HG03025 (cell line): ENCODE data around the gene HGFAC.
"Not testable (repeated sequence)": the region's sequence is repeated elsewhere in the genome, so short reads cannot be mapped to it uniquely, and the experiment has no call there.

ENCODE experiments used
- ATAC-seq: cut with Tn5 transposase; IDR thresholded peaks from one replicate; pipeline ENCODE4 v1.9.1; 2021; ENCODE audit warnings: mild to moderate bottlenecking, moderate library complexity; ENCODE audit not compliant: unreplicated experiment, low FRiP score

Gene HGFAC

DNA sequence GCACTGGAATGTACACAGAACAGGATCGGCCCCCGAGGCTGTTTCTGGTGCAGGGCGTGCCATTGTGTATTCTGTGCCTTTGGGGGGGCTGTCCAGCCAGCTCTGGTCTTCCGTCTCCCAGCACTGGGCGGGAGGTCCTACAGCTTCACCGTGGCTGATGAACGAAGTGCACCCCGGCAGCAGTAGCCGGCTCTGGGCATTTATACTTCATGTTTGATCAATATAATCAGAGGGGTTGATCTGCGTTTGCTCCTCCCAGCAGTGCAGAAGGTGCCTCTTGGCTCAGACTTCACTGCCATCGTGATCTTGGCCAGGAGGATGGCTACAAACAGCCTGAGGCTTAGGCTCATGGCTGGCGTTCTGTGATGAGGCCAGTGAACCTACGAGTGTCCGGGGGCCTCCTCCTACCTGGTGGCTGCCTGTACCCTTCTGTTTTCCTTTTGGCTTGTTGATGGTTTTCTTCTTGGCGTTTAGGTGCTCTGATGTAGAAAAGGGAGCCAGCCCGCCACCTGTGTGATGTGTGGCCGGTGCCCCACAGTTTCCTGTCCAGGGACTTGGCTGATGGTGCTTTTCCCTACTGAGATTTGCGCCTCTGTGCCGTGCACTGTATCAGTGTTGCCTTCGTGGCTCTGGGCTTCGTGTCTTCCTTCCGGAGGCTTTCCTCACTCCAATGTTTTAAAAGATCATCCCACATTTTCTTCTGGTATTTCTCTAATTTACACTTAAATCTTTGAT is 31.2 kb upstream of the HGFAC start:
- ATAC-seq = no peak

DNA sequence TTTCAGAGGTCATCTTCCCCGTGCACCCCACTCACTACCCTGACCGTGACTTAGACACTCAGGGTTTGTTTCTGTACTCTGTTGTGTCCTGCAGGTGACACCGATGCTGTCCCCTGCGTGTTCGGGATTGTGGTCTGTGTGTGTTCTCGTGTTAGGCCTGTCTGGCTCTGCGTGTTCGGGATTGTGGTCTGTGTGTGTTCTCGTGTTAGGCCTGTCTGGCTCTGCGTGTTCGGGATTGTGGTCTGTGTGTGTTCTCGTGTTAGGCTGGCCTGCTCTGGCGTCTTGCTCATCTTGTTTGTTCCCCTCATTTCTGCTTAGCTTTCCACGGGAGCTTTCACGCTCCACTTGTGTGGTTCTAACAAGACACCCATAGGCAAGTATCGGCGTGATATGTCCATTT is 30.6 kb upstream of the HGFAC start:
- ATAC-seq = not testable (repeated sequence)

DNA sequence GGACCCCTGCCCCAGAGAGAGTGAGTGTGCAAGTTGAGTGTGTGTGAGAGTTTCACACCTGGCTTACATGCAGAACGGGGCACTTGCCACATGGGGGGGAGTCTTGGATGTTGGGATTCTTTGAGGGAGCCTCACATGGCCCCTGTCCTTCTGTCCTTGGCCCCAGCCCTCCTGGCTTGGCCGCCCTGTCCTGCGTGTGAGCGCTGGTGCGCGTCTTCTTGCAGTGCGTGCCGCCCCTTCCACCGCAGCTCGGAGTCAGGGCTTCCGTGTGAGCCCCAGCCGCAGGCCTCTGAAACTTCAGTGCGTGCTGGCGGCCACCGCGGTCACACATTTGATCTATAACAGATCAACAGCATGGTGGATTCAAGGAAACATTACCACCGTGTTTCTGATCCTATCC is 30.1 kb upstream of the HGFAC start:
- ATAC-seq = no peak

DNA sequence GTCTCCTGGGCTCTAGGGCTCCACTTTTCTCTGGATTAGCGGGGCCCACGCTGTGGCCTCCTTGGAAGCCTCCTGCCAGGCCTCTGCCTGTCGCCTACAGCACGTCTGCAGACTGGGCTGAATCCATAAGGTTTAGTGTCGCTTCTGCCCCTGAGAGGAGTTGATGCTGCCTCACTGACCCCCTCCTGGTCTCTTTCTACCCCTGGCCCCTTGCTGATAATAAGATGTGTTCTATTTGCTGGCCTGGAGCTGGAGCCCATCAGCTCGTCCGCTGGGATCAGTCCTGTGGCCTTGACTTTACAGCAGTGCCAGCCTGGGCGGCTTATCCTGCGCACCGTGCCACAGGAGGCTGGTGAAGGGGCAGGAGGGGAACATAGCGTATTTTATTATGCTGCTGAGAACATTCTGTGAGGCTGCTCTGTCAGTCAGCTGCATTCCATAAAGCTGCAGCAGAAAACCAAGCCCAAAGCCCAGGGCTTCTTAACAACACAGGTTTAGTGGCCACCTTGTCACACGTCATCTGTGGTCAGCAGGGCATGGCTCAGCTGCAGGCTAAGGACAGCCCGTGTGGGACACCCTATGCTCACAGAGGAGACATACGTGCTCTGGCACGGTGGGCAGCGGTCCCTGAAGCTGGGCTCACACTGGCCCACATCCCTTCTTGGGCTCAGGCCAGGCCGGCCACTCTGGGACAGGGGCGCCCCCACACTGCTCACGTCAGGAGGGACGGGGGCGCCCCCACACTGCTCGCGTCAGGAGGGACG is 29.3 kb upstream of the HGFAC start:
- no peak for ATAC-seq

DNA sequence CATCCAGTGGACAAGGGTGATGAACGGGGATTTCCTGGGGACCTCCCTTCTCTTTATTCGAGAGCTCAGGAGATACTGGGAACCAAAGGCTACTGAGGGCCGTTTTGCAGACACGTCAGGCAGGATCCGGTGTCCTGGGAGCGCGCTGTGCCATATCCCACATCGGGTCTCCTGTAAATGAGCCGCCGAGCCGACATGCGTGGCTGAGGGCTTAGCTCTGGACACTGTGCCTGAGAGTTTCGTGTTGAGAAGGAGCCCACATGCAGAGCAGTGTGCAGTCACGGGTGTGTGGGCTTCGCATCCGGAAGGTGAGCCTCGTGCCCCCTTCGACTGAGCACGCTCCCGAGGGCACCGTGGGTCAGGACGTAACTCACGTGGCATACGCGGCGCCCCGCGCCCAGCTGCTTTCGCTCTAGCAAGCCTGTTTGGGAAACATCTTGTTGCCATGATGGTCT is 28.5 kb upstream of the HGFAC start:
- ATAC-seq = no peak

DNA sequence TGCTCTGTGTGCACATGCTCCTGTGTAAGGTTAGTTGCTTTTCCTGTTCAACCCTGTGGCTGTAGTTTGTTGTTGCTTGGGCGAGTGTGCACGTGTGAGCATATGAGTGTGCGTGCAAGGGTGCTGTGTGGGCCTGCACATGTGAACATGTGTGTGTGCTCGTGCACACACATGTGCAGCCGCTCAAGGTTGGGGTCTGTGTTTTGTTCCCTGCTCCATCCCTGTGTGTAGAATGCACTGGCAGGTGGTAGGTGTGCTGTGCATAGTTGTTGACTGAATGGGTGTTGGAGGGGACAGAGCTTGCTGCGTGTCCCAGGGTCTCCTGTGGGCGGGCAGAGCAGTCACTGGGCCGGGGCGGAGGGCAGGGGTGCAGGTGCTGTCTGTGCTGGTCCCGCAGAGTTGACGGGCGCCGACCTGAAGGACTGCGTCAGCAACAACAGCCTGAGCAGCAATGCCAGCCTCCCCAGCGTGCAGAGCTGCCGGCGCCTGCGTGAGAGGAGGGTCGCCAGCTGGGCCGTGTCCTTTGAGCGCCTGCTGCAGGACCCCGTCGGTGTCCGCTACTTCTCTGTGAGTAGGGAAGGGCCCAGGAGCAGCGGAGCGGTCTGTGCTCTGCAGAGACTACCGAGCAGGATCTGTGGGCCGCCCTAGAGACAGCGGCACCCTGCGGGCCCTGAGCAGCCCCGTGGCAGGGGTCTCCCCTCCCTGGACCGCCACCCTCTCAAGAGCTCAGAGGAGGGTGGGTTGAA is 27.9 kb upstream of the HGFAC start:
- ATAC-seq = no peak

DNA sequence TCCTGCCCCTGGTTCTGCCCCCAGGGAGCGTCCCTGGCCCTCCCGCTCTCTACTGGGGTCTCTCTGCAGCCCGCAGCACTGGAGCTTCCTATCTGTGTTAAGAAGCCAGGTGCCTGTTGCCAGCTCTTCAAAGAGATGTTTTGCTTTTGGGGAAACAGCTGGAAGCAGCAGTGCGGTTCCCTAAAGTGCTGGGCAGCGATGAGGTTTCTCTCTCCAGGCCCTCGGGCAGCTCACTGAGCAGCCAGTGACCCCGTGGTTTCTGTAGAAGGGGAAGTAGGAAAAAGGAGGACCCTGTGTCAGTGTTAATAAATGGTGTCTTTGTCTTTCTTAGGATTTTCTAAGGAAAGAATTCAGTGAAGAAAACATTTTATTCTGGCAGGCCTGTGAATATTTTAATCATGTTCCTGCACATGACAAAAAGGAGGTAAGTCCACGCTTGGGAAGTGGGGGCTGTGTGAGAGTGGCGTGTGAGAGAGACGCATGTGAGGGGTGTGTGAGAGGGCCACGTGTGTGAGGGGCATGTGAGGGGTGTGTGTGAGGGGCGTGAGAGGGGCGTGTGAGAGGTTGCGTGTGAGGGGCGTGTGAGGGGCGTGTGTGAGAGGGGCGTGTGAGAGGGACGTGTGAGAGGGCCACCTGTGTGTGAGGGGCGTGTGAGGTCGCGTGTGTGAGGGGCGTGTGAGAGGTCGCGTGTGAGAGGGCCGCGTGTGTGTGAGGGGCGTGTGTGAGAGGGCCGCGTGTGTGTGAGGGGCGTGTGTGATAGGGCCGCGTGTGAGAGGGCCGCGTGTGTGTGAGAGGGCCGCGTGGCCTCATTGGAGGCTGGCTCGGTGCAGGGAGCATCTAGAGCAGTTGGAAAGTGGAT is 27.1 kb upstream of the HGFAC start:
- no peak for ATAC-seq

DNA sequence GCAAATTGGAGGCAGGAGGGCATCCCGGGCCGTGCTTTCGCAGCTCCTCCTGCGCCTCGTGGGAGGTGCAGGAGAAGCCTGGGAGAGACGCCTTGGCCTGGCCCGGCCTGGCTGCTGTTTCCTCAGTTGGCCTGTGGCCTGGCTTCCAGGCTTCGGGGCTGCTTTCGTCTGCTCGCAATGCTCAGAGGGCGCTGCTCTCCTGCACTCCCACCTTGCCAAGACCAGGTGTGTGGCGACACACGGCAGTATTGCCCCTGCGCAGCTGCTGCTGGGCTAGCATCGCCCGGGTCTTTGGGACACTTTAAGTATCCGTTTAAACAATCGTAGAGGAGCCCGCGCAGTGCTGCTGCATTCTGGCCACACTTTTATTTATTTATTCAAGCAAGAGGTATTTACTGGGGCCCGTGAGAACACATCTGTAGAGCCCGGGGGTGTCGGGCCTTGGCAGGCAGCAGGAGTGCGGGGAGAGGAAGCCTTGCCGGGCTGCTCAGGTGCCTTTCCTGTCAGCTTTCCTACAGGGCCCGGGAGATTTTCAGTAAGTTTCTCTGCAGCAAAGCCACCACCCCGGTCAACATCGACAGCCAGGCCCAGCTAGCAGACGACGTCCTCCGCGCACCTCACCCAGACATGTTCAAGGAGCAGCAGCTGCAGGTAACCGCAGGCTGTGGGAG is 26.2 kb upstream of the HGFAC start:
- no peak for ATAC-seq

DNA sequence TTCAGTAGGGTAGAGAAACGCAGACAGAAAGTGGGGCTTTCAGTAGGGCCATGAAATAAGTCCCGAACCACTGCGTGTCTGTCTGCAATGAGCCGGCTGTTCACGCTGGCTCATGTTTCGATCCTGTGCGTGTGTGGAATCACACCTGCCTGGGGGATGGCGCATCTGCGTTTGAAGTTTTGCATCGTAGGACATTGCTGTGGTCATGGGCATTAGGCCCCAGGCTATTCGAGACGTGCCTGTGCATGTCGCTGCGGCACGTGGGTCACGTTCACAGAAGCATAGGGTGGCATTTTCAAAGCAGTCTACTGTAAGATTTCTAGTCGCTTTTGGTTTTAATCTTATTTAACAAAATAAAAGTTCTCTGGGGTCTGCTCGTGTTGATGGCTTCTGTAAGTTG is 25.5 kb upstream of the HGFAC start:
- ATAC-seq = no peak

DNA sequence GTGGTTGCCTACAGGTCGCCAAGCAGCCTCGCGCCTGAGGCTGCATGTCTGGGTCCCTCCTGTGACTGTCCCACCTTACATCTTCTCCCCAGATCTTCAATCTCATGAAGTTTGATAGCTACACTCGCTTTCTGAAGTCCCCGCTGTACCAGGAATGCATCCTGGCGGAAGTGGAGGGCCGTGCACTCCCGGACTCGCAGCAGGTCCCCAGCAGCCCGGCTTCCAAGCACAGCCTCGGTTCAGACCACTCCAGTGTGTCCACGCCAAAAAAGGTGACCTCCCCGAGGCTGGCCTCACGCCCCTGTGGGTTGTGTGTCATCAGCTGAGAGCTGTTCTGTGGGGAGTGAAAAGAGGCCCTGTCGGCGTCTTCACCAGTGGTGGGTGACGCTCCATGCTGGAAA is 24.9 kb upstream of the HGFAC start:
- ATAC-seq = no peak

DNA sequence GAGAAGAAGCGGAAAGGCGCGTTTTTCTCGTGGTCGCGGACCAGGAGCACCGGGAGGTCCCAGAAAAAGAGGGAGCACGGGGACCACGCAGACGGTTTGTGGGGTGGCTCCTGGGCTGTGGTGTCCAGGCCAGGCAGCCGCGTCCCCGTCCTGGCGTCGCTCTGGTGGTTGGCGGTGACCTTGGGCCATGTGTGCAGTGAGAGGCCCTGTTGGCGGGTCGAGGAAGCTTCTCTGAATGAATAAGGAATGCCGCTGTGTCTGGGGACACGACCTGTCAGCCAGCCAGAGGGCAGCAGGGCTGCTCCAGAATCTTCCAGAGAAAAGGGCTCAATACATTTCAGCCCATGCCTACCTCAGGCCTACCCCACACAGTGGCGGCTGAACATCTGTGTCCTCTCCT is 24.3 kb upstream of the HGFAC start:
- no peak for ATAC-seq

DNA sequence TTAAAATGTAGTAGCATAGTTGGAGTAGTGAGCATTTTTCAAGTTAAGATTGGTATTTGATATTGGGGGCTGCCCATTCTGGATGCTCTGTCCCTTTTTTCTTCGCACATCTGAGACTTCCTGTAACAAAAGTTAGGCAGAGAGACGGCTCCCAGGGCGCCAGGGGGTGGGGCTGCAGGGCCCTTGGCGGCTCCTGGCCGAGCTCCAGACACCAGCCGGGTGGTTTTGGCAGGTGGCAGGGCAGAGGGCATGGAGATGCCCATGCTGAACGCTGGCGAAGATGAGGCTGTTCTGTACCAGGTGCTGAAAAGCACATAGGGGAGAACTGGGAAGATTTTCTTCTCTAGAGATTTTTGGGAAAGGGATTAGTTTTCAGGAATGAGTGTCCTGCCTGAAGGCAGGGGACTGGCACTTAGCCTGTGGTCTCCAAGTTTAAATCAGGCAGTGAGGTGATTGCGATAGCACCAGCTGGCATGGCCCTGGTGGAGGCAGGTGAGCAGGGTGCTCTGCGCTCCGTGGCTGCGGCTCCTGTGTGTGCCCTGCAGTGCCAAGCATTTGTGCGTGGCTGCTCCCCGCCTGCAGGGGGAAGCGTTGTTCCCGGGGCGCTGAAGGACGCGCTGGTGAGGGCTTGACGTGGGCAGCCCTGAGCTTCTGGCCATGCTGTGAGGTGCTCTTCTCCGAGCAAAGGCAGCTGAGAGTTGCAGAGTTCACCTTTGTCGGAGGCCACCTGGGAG is 23.6 kb upstream of the HGFAC start:
- no peak for ATAC-seq

DNA sequence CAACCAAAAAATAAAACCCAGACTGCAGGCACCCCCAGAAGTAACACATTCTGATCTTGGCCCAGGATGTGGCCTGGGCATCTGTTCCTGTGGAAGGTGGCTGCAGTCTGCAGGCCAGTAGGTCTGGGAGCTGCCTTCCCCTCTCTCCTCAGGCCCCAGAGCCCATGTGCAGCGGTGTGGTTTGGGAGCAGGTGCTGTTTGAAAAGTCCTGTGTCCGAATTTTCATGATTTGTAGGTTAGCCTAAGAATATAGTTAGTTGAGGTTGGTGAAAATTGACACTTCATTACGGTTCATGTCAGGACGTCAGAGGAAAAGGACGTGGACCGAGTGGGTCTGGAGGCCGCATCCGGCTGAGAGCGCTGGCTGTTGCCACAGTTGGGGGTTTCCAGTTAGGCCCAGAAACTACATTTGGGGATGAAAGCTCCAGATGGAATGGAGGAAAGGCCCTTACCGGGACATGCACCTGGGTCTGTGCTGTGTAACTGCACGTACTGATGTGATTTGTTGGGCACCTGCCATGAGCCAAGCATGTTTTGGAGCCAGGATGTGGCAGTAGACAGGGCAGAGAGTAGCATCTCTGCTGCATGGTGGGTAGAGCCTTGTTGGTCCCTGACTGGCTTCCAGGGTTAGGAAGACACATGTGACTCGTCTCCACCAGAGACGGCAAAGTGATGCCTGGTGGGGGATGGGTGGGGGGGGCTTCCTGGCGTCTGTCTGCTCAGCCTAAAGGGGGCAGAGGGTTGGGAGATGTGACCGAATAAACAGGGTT is 21.7 kb upstream of the HGFAC start:
- no peak for ATAC-seq

DNA sequence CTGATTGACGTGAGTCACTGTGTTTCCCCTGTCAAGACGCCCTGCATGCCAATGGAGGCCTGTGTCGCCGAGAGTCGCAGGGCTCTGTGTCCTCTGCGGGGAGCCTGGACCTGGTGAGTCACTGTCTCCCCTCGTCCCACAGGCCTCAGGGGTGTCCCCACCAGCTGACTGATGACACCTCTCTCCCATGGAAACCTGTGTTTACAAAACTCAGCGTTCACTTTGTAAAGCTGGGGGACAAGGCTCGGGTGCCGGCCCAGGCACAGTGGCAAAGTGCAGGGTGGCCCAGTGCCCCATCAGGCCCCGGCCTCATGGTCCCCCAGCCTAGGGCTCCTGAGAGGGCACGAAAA is 21.2 kb upstream of the HGFAC start:
- no peak for ATAC-seq

DNA sequence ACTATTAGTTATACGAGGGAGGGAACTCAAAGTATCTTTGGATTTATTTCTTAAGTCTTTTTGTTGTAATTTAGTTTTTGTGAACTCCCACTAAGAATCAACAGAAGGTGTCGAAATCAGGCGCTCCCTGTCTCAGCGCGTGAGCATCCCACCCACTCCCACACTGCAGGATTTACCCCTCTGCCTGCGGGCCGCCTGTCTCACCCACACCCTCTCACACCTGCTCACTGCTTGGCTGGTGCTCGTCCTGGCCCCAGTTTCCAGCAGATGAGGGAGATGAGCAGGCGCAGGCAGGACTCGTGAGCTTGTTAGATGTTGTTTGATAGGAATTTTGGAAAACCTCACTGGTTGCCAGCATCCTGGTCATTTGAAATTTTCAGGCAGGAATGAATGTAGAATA is 20.8 kb upstream of the HGFAC start:
- ATAC-seq = no peak

DNA sequence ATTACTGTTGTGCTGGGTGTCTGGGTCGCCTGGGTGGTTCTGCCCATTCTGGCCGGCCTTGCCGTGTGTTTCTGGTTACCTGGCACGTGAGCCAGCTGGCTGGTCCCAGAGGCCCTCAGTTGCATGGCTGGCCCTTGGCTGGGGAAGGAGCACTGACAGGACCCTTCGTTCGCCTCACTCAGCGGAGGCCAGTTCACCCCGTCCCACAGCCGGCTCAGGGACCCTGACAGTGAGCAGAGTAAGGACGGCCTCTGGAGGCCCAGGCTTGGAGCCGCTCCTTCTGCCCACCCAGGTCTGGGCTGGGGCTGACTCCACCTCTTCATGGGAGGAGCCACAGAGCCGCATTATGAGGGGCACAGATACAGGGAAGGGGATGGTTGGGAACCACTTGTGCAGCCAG is 20.3 kb upstream of the HGFAC start:
- ATAC-seq = no peak

DNA sequence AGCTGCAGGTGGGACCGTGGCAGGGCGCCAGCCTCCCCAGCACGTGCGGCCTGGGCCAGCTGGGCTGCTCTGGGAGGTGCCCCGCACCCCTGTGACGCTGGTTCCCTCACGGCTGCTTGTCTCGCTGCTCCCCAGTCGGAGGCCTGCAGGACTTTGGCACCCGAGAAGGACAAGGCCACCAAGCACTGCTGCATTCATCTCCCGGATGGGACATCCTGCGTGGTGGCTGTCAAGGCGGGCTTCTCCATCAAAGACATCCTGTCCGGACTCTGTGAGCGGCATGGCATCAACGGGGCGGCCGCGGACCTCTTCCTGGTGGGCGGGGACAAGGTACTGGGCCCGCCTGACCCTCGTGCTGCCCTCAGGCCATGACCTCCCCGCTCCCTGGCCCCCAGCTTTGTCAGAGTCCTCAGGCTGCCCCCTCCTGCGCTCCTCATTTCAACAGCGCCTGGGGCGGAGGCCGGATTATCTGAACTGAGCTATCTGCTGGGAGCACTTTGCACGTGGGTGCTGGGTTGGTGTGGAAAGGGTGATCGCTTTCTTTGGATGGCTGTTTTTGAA is 19.4 kb upstream of the HGFAC start:
- no peak for ATAC-seq

DNA sequence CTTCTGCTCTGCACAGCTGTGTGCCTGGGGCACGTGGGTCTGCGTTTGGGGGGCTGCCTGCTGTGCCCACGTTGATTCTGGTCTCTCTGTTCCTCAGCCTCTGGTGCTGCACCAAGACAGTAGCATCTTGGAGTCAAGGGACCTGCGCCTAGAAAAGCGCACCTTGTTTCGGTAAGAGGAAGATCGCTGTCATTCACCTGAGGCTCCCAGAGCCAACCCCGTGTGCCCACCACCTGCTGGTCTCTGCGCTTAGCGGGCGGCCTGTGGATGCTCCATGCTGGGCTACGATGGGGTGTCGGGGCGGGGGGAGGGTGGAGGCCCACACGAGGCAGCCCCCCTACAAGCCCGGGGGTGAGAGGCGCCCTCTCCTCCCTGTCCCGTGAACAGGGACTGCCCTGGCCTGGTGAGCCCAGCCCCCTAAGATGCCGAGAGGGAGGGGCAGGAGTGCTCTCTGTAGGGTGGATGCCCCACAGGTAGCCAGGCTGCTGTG is 18.9 kb upstream of the HGFAC start:
- ATAC-seq = no peak
